Epithelial cell of esophagus (primary cell): ENCODE results near the gene KRT4.

Experiments used
- DNase-seq: peaks from one replicate; pipeline ENCODE4 v3.0.0; 2010; ENCODE audit warnings: low read depth
- H3K4me3 ChIP-seq: 2 replicates; pipeline ENCODE4 v1.5.1; 2011; ENCODE audit warnings: mild to moderate bottlenecking, low read length, control low read depth
- CTCF ChIP-seq: IDR thresholded peaks from 2 replicates; pipeline ENCODE4 v1.5.1; 2011; ENCODE audit warnings: low read depth, mild to moderate bottlenecking, low read length, control low read depth, inconsistent platforms; ENCODE audit not compliant: insufficient read depth; ENCODE audit errors: missing control alignments

KRT4 gene

GRCh38 chr12:52806821-52807543 lies 6.9 kb downstream of the KRT4 start:
- no peak for DNase-seq
- no peak for TF ChIP-seq CTCF
- no peak overlapping the region for H3K4me3 ChIP-seq

- DNase-seq = no peak
- TF ChIP-seq CTCF = no peak
- no peak overlapping the region for H3K4me3 ChIP-seq
Measured at GRCh38 chr12:52806169-52806811, 7.6 kb downstream of the KRT4 start.

GRCh38 chr12:52805739-52806138 lies 8.2 kb downstream of the KRT4 start:
- no peak overlapping the region for H3K4me3 ChIP-seq
- DNase-seq = no peak
- no peak for TF ChIP-seq CTCF

- no peak for DNase-seq
- no peak for TF ChIP-seq CTCF
- H3K4me3 ChIP-seq = no peak overlapping the region
Measured at GRCh38 chr12:52805000-52805399, 8.9 kb downstream of the KRT4 start.

- no peak for TF ChIP-seq CTCF
- no peak overlapping the region for H3K4me3 ChIP-seq
- DNase-seq = no peak
Measured at GRCh38 chr12:52802442-52802841, 11.5 kb downstream of the KRT4 start.

GRCh38 chr12:52801773-52802172 lies 12.1 kb downstream of the KRT4 start:
- H3K4me3 ChIP-seq = no peak overlapping the region
- DNase-seq = no peak
- no peak for TF ChIP-seq CTCF
